Esophagus (tissue), 2 donors: ENCODE measurements around the gene PGAP3. TPM values are rescaled to one million over a fixed set of nuclear protein-coding genes. Genes with fewer than 3 reads are reported as not detected.
A peak's percentile ranks its signal among the peaks of the same experiment; 100 is the strongest.
"Not testable (repeated sequence)": the region's sequence is repeated elsewhere in the genome, so short reads cannot be mapped to it uniquely, and the experiment has no call there.

ENCODE experiments used
- H3K27ac ChIP-seq, 2 donors: one replicate each; pipeline ENCODE4 v1.5.1; 2013; ENCODE audit warnings: low read depth in 2 of 2, mild to moderate bottlenecking in 2 of 2, inconsistent platforms in 1 of 2, low read length in 1 of 2, moderate library complexity in 1 of 2
- H3K27me3 ChIP-seq, 2 donors: one replicate each; pipeline ENCODE4 v1.6.1; 2013; ENCODE audit warnings: low read length in 2 of 2, control low read depth in 1 of 2, mild to moderate bottlenecking in 1 of 2; ENCODE audit not compliant: insufficient read depth in 2 of 2, control insufficient read depth in 1 of 2
- H3K36me3 ChIP-seq, 2 donors: one replicate each; pipeline ENCODE4 v1.6.1; 2013; ENCODE audit warnings: low read length in 1 of 2; ENCODE audit not compliant: control insufficient read depth in 2 of 2, insufficient read depth in 2 of 2
- H3K4me1 ChIP-seq, 2 donors: one replicate each; pipeline ENCODE4 v1.6.1; 2013; ENCODE audit warnings: low read length in 1 of 2; ENCODE audit not compliant: control insufficient read depth in 2 of 2, insufficient read depth in 2 of 2
- H3K4me3 ChIP-seq, 2 donors: one replicate each; pipeline ENCODE4 v1.5.1; 2013; ENCODE audit warnings: low read length in 2 of 2, mild to moderate bottlenecking in 2 of 2, low read depth in 1 of 2, moderate library complexity in 1 of 2
- H3K9me3 ChIP-seq, 2 donors: one replicate each; pipeline ENCODE4 v1.6.1; 2013; ENCODE audit warnings: mild to moderate bottlenecking in 2 of 2, low read depth in 1 of 2, low read length in 1 of 2, moderate library complexity in 1 of 2; ENCODE audit not compliant: control insufficient read depth in 2 of 2, insufficient read depth in 1 of 2
- WGBS, 2 donors: extraction: QIAGEN DNeasy Blood & Tissue Kit; methylation state at CpG; one replicate each; pipeline ENCODE4 v1.1.7; 2013; 5-methylcytosine and 5-hydroxymethylcytosine counted together
- polyA plus RNA-seq, 2 donors: library from polyadenylated mRNA; stranded (reverse); fragments of 200-250 nt; gene quantifications; one replicate each; pipeline ENCODE4 v1.2.3, GENCODE V29; 2013
- donor health status: healthy with polysubstance abuse.
- donor health status: Bipolar disorder and iron deficiency.

Gene PGAP3
- polyA plus RNA-seq, 2 donors = 28.8 to 40.0 TPM

DNA sequence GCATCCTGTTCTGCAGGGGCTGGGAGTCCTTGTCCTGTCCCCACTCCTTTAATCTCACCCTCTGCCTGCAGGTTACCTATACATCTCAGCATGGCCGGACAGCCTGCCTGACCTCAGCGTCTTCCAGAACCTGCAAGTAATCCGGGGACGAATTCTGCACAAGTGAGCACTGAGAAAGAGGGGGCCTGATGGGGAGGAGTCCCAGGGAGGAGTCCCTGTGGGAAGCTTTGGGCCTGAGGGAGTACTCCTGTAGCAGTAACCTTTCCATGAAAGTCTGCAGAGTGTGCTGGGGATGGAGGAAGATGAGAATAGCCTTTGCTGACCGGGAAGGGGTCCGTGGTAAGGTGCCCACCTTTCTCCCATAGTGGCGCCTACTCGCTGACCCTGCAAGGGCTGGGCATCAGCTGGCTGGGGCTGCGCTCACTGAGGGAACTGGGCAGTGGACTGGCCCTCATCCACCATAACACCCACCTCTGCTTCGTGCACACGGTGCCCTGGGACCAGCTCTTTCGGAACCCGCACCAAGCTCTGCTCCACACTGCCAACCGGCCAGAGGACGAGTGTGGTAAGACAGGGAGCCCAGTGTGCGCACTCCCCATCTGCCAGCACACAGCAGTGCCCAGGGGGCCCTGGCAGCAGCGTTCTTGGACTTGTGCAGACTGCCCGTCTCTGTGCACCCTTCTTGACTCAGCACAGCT lies 27.7 kb upstream of the PGAP3 start:
- Histone ChIP-seq H3K27ac (peak overlapping the region; percentile 95 to 96), H3K27me3 (no peaks in the 10 kb centered on the region), H3K4me1 (peaks cover 9 to 13% of the 10 kb centered on the region in 2 donors), H3K4me3 (no peak overlapping the region), H3K9me3 (no peaks in the 10 kb centered on the region), H3K36me3 (peaks cover 17 to 40% of the 10 kb centered on the region in 2 donors)
- 65 to 72% methylated on average over 18 of the region's 18 CpGs for WGBS, 2 donors

DNA sequence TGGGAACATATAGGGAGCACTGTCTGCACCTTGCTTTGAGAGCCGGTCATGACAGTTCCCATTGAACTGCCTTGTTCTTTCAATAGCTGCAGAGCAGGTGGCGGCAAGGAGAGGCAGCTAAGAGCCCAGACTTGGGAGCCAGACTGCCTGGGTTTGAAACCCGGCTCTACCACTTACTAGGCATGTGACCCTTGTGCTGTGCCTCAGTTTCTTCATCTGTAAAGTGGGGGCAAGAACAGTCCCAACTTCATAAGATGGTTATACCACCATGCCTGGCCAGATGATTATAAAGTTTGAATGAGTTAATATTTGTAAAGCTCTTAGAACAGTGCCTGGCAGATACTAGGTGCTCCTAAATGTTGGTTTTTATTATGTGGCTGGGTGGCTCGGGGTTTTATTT lies 26.4 kb upstream of the PGAP3 start:
- Histone ChIP-seq H3K27ac (no peak overlapping the region), H3K27me3 (no peaks in the 10 kb centered on the region), H3K36me3 (peaks cover 17 to 39% of the 10 kb centered on the region in 2 donors), H3K9me3 (no peaks in the 10 kb centered on the region), H3K4me1 (peaks cover 9 to 13% of the 10 kb centered on the region in 2 donors), H3K4me3 (no peak overlapping the region)
- WGBS, 2 donors = 94% methylated on average over 4 of the region's 4 CpGs

DNA sequence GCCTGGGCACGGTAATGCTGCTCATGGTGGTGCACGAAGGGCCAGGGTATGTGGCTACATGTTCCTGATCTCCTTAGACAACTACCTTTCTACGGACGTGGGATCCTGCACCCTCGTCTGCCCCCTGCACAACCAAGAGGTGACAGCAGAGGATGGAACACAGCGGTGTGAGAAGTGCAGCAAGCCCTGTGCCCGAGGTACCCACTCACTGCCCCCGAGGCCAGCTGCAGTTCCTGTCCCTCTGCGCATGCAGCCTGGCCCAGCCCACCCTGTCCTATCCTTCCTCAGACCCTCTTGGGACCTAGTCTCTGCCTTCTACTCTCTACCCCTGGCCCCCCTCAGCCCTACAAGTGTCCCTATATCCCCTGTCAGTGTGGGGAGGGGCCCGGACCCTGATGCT lies 24.0 kb upstream of the PGAP3 start:
- Histone ChIP-seq H3K4me1 (peaks cover 5 to 17% of the 10 kb centered on the region in 2 donors), H3K27me3 (no peaks in the 10 kb centered on the region), H3K27ac (no peak overlapping the region), H3K36me3 (peaks cover 14 to 53% of the 10 kb centered on the region in 2 donors), H3K4me3 (no peak overlapping the region), H3K9me3 (no peaks in the 10 kb centered on the region)
- 91 to 92% methylated on average over 10 of the region's 10 CpGs for WGBS, 2 donors

DNA sequence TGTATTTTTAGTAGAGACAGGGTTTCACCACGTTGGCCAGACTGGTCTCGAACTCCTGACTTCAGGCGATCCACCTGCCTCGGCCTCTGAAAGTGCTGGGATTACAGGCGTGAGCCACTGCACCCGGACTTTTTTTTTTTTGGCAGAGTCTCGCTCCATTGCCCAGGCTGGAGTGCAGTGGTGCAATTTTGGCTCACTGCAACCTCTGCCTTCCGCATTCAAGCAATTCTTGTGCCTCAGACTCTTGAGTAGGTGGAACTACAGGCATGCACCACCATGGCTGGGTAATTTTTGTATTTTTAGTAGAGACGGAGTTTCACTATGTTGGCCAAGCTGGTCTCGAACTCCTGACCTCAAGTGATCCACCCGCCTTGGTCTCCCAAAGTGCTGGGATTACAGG lies 23.2 kb upstream of the PGAP3 start:
- not testable (repeated sequence) for H3K27me3 ChIP-seq, H3K27ac ChIP-seq, H3K4me3 ChIP-seq, H3K9me3 ChIP-seq
- peaks cover 14 to 49% of the 10 kb centered on the region in 2 donors for H3K36me3 ChIP-seq
- H3K4me1 ChIP-seq = peaks cover 8 to 22% of the 10 kb centered on the region in 2 donors
- WGBS, 2 donors = 84 to 87% methylated on average over 11 of the region's 11 CpGs

DNA sequence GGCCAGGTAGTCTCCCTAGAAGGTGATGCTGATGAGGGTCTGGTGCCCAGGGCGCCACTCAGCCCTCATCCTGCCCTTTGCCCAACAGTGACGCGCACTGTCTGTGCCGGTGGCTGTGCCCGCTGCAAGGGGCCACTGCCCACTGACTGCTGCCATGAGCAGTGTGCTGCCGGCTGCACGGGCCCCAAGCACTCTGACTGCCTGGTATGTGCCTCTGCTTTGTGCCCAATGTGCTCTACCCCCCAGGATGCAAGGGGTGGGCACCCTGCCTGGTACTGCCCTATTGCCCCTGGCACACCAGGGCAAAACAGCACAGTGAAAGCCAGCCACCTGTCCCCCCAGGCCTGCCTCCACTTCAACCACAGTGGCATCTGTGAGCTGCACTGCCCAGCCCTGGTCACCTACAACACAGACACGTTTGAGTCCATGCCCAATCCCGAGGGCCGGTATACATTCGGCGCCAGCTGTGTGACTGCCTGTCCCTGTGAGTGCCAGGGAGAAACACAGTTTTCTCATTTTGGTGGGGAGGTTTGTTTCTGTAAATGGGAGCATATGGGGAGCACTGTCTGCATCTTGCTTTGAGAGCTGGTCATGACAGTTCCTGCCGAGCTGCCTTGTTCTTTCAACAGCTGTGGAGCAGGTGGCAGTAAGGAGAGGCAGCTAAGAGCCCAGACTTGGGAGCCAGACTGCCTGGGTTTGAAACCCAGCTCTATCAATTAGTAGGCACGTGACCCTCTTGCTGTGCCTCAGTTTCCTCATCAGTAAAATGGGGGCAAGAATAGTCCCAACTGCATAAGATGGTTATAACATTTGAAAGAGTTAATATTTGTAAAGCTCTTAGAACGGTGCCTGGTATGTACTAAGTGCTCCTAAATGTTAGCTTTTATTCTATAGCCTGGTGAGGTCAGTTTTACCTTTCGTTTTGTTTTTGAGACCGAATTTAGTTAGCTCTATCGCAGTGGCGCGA lies 22.4 kb upstream of the PGAP3 start:
- 87 to 88% methylated on average over 20 of the region's 20 CpGs for WGBS, 2 donors
- Histone ChIP-seq H3K9me3 (no peaks in the 10 kb centered on the region), H3K27ac (no peak overlapping the region), H3K36me3 (peaks cover 14 to 43% of the 10 kb centered on the region in 2 donors), H3K4me3 (no peak overlapping the region), H3K4me1 (peaks cover 9 to 19% of the 10 kb centered on the region in 2 donors), H3K27me3 (no peaks in the 10 kb centered on the region)

DNA sequence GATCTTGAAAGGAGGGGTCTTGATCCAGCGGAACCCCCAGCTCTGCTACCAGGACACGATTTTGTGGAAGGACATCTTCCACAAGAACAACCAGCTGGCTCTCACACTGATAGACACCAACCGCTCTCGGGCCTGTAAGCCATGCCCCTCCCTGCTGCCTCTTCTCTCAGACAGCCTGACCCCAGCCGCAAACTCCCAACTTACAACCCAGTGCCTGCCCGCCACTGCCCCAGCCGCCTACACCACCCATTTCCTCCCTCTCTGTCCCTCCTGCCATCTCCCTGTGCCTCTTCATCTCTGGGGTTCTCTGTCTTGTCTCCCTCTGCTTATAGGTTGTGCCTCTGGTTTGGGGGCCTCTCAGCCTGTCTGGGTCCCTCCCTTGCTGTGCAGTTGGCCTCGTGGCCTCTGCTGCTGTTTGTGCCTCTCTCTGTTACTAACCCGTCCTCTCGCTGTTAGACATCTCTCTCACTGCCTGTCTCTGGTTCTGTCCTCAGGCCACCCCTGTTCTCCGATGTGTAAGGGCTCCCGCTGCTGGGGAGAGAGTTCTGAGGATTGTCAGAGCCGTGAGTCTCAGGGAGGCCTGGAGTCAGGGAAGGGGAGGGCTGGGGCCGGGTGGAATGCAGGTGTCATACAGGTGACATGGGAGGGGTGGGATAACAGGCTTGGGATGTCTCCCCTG lies 21.6 kb upstream of the PGAP3 start:
- WGBS, 2 donors = 83 to 90% methylated on average over 14 of the region's 14 CpGs
- H3K4me3 ChIP-seq = no peak overlapping the region
- peaks cover 14 to 39% of the 10 kb centered on the region in 2 donors for H3K36me3 ChIP-seq
- H3K27me3 ChIP-seq = no peaks in the 10 kb centered on the region
- peaks cover 7 to 27% of the 10 kb centered on the region in 2 donors for H3K4me1 ChIP-seq
- H3K9me3 ChIP-seq = no peaks in the 10 kb centered on the region
- H3K27ac ChIP-seq = no peak overlapping the region

DNA sequence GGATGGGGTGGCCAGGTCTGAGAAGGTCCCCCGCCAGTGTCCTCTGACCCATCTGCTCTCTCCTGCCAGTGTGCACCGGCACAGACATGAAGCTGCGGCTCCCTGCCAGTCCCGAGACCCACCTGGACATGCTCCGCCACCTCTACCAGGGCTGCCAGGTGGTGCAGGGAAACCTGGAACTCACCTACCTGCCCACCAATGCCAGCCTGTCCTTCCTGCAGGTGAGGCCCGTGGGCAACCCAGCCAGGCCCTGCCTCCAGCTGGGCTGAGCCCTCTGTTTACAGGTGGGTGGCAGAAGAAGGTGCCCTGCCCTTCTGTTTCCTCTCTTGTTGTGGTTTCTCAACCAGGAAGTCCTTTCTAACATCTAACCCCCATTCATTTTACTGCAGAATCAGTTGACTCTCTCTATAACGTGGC lies 19.1 kb upstream of the PGAP3 start:
- H3K27ac ChIP-seq = peak overlapping the region; percentile 94 to 95
- no peak overlapping the region for H3K4me3 ChIP-seq
- 45 to 57% methylated on average over 7 of the region's 7 CpGs for WGBS, 2 donors
- H3K9me3 ChIP-seq = no peaks in the 10 kb centered on the region
- no peaks in the 10 kb centered on the region for H3K27me3 ChIP-seq
- H3K36me3 ChIP-seq = peaks cover 10 to 32% of the 10 kb centered on the region in 2 donors
- peaks cover 7 to 31% of the 10 kb centered on the region in 2 donors for H3K4me1 ChIP-seq

DNA sequence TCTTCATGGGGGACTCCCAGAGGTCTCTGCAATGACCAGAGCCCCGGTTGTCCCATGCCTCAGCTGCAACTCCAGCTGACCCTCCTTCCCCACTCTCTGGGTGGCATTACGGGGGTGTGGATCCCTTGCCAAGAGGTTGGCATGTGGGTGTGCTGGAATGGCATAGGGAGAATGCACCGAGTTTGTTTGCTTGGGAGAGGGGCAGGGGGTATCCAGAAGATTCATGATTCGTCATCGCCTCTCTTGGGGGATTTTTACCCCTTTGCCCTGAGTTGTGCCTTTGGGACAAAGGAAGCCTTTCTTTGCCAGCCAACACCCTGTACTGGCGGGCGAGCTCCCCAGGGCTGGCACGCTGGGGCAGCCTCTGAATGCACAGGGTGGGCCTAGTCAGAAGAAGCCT lies 18.5 kb upstream of the PGAP3 start:
- Histone ChIP-seq H3K27ac (peak overlapping the region; percentile 94 to 95), H3K4me1 (peaks cover 7 to 36% of the 10 kb centered on the region in 2 donors), H3K9me3 (no peaks in the 10 kb centered on the region), H3K36me3 (peaks cover 8 to 28% of the 10 kb centered on the region in 2 donors), H3K27me3 (no peaks in the 10 kb centered on the region), H3K4me3 (peak overlapping the region in 1 of 2 donors; percentile 9)
- WGBS, 2 donors = 50 to 51% methylated on average over 8 of the region's 8 CpGs

DNA sequence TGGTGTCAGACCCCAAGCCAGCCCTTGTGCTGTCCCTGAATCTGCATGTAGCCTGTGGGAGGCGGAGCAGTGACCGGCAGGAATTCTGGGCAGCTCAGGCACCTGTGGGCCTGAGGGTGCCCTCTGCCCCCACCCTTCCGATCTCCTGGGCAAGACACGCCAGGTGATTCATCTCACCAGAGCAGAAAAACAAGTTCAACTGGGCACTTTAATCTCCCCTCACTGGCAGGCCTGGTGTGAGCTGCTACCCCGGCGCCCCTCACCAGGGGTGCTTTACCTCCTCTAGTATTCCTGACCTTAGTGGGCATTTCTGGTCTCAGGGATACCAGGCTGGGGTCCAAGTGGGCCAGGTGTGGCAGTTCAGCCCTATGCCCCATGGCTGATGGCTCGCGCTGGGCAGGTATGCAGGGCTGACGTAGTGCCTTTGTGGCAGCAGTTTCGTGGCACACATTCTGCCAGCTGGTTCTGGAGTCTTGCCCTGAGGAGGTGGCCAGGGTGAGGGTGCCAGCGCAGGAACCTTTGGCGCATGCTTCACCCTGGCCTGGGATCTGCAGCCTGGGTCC lies 18.0 kb upstream of the PGAP3 start:
- Histone ChIP-seq H3K4me1 (peaks cover 7 to 38% of the 10 kb centered on the region in 2 donors), H3K27me3 (no peaks in the 10 kb centered on the region), H3K9me3 (no peaks in the 10 kb centered on the region), H3K27ac (peak overlapping the region; percentile 94 to 95), H3K4me3 (peak overlapping the region in 1 of 2 donors; percentile 28), H3K36me3 (peaks cover 8 to 28% of the 10 kb centered on the region in 2 donors)
- WGBS, 2 donors = 51 to 53% methylated on average over 12 of the region's 12 CpGs
